Measurements from ENCODE around the gene PAX6.

DNA sequence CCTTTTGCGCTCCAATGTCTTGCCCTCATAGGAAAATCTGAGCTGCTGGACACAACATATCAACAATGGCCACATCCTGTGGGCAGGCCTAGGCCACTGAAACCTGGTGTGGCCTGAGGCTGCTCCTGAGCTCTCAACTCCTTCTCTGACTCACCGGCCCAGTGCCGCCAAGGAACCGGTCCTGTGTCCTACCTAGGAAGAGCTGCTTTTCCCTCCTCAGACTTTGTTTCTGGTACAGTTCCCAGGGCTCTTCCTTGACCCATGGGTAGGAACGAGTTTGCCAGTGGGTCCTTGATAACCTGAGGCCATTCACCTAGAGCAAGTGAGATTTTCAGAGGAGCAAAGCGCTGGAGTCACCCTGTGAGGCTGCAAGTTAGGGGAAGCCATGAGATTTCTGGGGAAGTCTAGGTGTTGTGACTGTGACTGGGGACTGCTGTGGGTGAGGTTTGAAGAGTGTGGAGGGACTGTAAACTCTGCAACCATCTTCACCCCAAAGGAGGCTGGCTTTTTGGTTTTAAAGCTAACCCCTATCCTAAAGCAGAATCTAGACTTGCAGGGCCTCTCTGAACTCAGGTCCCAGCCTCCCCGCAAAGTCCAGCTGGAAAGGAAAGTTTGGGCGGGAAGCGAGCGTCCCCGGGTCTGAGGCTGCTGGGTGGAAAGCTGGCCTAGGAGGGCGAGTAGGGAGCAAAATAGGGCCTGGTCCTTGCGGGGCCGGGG, 12.0 kb upstream of the PAX6 start:
- no peak for TF ChIP-seq EZH2 (IDR thresholded peaks at IDR 0.05; ENCODE audit: borderline replicate concordance, low read depth, low read length, poor library complexity, severe bottlenecking)
- TF ChIP-seq, protein P1, sequence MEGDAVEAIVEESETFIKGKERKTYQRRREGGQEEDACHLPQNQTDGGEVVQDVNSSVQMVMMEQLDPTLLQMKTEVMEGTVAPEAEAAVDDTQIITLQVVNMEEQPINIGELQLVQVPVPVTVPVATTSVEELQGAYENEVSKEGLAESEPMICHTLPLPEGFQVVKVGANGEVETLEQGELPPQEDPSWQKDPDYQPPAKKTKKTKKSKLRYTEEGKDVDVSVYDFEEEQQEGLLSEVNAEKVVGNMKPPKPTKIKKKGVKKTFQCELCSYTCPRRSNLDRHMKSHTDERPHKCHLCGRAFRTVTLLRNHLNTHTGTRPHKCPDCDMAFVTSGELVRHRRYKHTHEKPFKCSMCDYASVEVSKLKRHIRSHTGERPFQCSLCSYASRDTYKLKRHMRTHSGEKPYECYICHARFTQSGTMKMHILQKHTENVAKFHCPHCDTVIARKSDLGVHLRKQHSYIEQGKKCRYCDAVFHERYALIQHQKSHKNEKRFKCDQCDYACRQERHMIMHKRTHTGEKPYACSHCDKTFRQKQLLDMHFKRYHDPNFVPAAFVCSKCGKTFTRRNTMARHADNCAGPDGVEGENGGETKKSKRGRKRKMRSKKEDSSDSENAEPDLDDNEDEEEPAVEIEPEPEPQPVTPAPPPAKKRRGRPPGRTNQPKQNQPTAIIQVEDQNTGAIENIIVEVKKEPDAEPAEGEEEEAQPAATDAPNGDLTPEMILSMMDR (conservative IDR thresholded peaks at IDR 0.05; ENCODE audit: low read depth, low read length): no peak
